GM18867 (cell line): ENCODE data around the gene TTC38.
"Not testable (repeated sequence)": the region's sequence is repeated elsewhere in the genome, so short reads cannot be mapped to it uniquely, and the experiment has no call there.

Source experiments
- ATAC-seq: cut with Tn5 transposase; IDR thresholded peaks from one replicate; pipeline ENCODE4 v1.9.1; 2021; ENCODE audit warnings: mild to moderate bottlenecking, moderate library complexity; ENCODE audit not compliant: unreplicated experiment

Gene TTC38

GRCh38 chr22:46293577-46294260 lies 25.9 kb downstream of the TTC38 start:
- ATAC-seq, result no peak

- ATAC-seq, result no peak
These were observed 27.0 kb downstream of the TTC38 start for GRCh38 chr22:46294784-46295183.

DNA sequence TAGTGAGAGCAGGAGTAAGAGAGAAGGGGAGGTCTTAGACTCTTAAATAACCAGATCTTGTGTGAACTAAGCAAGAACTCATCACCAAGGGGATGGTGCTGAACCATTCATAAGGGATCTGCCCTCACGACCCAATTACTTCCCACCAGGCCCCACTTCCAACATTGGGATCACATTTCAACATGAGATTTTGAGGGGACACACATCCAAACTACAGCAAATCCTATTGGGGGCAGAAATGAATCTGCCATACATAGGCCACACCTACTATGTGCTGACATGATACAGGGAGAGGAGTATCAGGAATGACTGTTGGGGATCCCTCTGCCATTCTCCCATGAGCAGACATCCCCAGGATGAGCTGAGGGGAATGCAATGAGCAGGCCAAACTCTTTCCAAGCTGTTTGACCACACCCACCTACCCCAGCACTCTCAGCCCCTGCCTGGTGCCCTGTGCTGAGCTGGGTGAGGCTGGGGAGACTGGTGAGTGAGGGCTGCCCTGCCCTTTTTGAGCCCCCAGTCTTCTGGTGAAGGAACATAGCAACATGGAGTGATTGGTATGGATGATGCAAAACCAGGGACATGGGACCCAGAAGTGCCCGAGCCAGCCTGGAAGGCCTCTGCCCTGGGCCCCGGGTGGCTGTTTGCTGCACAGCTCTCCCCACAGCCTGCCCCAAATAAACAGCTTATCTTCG lies 27.6 kb downstream of the TTC38 start:
- ATAC-seq, result no peak

DNA sequence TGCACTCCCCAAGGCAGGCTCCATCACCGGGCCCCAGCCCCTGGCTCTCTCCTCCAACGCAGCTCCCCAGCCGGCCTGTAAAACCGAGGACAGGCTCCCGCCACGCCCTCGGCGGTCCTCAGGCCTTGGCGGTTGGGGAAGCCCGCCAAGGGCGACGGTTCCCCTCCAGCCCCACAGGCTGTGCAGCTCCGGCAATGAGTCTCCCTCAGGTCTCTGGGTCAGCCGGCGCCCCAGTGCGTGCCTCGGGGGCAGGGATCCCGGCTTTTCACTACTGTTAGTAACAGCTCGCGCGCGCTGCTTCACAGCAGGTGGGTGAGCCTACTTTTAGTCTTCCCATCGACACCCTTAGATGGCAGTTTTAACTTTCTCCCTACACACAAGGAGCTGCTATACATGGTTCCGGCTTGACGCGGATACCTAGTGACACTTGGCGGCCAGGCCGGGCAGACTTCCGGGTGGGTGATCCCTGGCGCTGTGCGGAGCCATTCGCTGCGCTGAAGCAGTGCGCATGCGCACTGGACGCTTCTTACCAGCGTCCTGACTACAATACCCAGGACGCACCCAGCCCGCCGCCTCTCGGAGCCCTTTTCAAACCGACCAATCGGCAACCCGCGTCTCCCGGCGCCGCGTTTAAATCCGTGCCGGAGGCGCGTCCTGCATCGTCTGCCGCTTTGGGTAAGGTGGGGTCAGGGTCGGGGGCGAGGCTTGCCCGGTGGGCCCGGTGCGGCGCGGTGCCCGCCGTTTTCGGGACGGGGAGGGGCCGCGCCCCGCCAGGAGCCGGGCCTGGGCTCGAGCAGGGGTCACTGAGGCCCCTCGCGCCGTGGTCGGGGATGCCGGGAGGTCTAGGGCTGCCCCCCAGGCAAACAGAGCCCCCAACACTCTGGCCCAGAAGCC lies 28.7 kb downstream of the TTC38 start, which contains the start of gene GTSE1:
TSS of gene GTSE1 (plus strand) at position 614 of the 894 bp plus-strand sequence. CDS start 531 bp downstream, outside the sequence.
- peak; percentile 91 for ATAC-seq

DNA sequence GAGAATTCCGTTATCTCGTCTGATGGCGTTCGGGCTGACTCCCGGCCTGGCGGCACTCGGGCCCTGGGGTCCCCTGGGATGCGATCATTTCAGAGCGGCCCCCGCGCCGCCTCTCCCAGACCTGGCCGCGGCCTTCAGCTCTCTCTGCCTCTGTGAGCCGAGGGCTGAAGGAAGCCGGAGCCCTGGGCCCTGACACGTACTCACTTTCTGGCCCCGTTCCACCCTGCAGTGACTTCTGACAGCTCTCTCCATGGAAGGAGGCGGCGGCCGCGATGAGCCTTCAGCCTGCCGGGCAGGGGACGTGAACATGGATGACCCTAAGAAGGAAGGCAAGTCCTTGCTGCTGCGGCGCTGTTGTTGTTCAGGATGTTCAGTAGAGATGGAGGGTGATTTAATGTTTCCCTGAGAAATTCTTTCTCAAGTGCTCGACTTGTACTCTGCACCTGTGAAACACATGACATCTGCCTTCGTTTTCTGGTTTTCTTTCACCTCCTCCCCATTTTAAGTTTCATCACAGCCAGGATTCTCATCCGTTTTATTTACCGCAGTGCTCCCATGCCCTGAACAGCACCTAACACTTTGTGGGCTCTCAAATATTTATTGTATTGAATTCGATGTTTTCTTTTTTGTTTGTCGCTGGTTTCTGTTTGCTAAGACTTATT lies 29.5 kb downstream of the TTC38 start:
- peak; percentile 12 for ATAC-seq

- no peak for ATAC-seq
These were observed 31.3 kb downstream of the TTC38 start for GRCh38 chr22:46299101-46299500.

DNA sequence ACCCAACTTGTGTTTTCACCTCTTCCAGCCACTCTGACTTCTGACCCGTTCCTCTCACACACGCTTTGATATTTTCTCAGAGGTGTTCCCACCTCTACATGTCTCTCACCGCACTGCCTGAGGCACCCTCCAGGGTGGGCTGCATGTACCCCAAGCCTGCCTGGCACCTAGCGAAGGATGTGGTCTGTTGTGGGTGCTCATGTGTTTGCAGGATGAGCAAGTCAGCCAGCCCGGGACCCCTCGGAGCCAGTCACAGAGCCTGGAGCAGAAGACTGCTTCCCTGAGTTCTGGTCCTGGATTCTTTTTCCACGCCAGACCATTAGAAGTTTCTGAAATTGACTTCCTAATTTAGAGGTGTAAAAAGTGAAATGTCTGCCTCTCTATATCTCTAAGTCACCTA lies 32.7 kb downstream of the TTC38 start:
- no peak for ATAC-seq

GRCh38 chr22:46303347-46303965 lies 35.6 kb downstream of the TTC38 start:
- ATAC-seq, result no peak

GRCh38 chr22:46308283-46308988 lies 40.6 kb downstream of the TTC38 start:
- ATAC-seq, result no peak

GRCh38 chr22:46309526-46310085 lies 41.8 kb downstream of the TTC38 start:
- no peak for ATAC-seq

DNA sequence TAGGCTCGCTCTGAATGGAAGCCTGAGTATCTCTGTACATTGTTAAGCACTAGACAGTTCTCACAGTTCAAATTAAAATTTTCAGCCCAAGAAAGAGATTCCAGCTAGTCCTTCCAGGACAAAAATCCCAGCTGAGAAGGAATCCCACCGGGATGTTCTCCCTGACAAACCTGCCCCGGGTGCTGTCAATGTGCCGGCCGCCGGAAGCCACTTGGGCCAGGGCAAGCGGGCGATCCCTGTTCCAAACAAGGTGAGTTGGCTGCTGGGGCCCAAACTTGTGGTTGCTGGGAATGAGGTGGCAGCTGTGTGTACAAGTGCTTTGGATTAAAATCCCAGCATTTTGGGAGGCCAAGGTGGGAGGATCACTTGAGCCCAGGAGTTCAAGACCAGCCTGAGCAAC lies 44.2 kb downstream of the TTC38 start:
- no peak for ATAC-seq

GRCh38 chr22:46312848-46313247 lies 45.0 kb downstream of the TTC38 start:
- not testable (repeated sequence) for ATAC-seq

GRCh38 chr22:46315976-46316375 lies 48.2 kb downstream of the TTC38 start:
- no peak for ATAC-seq

DNA sequence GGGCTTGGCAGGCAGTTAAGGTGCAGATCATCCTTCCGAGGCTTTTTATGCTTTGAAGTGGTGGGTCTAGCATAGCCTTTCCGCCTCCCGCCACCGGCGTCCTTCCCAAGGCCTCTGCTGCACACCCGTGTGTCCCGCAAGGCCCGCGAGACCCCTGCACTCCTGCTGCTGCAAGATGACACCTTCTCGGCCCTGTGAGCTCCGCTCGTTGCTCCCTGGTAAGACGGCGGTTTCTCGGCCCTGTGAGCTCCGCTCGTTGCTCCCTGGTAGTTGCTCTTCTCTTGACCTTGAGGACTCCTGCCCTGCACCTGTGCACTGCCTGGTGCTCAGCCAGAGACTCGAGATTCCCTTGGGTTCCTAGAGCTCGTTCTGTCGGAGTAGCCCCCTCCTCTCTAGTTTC lies 49.8 kb downstream of the TTC38 start:
- no peak for ATAC-seq

GRCh38 chr22:46318576-46318975 lies 50.8 kb downstream of the TTC38 start:
- ATAC-seq, result no peak

DNA sequence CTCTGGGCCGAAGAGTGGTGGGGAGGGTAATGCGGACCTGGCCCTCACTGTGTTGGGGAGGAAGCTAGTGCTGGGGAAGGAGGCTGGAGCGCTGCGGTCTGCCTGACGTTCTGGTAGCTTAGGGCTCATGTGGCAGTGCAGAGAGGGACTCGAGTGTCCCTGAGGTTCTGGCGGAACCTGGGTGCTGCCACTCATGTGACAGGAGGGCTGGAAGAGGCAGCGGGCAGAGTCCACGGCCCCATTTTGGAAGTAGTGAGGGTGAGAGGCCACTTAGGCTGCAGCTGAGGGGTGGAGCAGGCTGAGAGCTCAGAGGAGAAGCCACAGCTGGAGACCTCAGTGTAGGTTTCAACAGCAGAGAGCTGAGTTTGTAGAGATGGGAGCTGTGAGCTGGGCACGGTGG lies 51.5 kb downstream of the TTC38 start:
- no peak for ATAC-seq

- no peak for ATAC-seq
These were observed 52.4 kb downstream of the TTC38 start for GRCh38 chr22:46320166-46320710.

GRCh38 chr22:46320716-46321386 lies 53.0 kb downstream of the TTC38 start:
- no peak for ATAC-seq

DNA sequence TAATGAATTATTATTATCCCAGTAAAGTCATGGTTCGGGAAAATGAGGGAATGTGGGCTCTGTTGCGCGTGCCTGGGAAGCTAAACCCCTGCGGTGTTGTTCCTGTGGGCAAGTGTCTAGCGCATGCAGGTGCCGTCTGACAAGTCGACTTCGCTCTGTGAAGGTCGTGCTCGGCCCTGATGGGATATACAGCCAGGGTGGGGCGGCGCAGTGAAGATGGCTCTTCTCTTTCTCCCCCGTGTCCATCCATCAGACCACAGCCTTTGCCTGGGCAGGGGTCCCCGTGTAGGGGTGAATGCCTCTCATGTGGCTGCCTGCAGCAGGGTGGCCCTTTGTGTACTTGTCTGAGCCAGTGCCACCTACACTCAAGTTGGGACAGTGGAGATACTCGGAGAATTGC lies 54.9 kb downstream of the TTC38 start:
- ATAC-seq, result no peak
